ENCODE data around the gene INPP4B.

The INPP4B gene

GRCh38 chr4:142365391-142365790 lies 480.7 kb downstream of the INPP4B start:
- DNase-seq: no peak

- no peak for DNase-seq
Observed at GRCh38 chr4:142363686-142364085, 482.4 kb downstream of the INPP4B start.

- no peak for DNase-seq
Observed at GRCh38 chr4:142361981-142362380, 484.1 kb downstream of the INPP4B start.

GRCh38 chr4:142360657-142361056 lies 485.4 kb downstream of the INPP4B start:
- no peak for DNase-seq

- no peak for DNase-seq
Observed at GRCh38 chr4:142358656-142359055, 487.4 kb downstream of the INPP4B start.

- DNase-seq: no peak
Observed at GRCh38 chr4:142356801-142357200, 489.3 kb downstream of the INPP4B start.

GRCh38 chr4:142356118-142356759 lies 489.9 kb downstream of the INPP4B start:
- no peak for DNase-seq

- no peak for DNase-seq
Observed at GRCh38 chr4:142355421-142355930, 490.6 kb downstream of the INPP4B start.

- no peak for DNase-seq
Observed at GRCh38 chr4:142354794-142355420, 491.2 kb downstream of the INPP4B start.

- no peak for DNase-seq
Observed at GRCh38 chr4:142354041-142354440, 492.1 kb downstream of the INPP4B start.

GRCh38 chr4:142353149-142353738 lies 492.9 kb downstream of the INPP4B start:
- DNase-seq: no peak

GRCh38 chr4:142352712-142353111 lies 493.4 kb downstream of the INPP4B start:
- no peak for DNase-seq

GRCh38 chr4:142351958-142352357 lies 494.1 kb downstream of the INPP4B start:
- DNase-seq: no peak

GRCh38 chr4:142350871-142351270 lies 495.2 kb downstream of the INPP4B start:
- no peak for DNase-seq

GRCh38 chr4:142348613-142349021 lies 497.5 kb downstream of the INPP4B start:
- no peak for DNase-seq

GRCh38 chr4:142347241-142347640 lies 498.9 kb downstream of the INPP4B start:
- no peak for DNase-seq

GRCh38 chr4:142345924-142346323 lies 500.2 kb downstream of the INPP4B start:
- DNase-seq: no peak

- DNase-seq: no peak
Observed at GRCh38 chr4:142341268-142341667, 504.8 kb downstream of the INPP4B start.

- DNase-seq: no peak
Observed at GRCh38 chr4:142339053-142339452, 507.0 kb downstream of the INPP4B start.

GRCh38 chr4:142336251-142336934 lies 509.7 kb downstream of the INPP4B start:
- no peak for DNase-seq

- no peak for DNase-seq
Observed at GRCh38 chr4:142334931-142335330, 511.2 kb downstream of the INPP4B start.

- no peak for DNase-seq
Observed at GRCh38 chr4:142331646-142332045, 514.5 kb downstream of the INPP4B start.

- DNase-seq: no peak
Observed at GRCh38 chr4:142331132-142331531, 515.0 kb downstream of the INPP4B start.

- no peak for DNase-seq
Observed at GRCh38 chr4:142330311-142330710, 515.8 kb downstream of the INPP4B start.
